K562 (cell line): Measurements from ENCODE around the gene UBXN11. TPM values are rescaled to one million over a fixed set of nuclear protein-coding genes. Genes with fewer than 3 reads are reported as not detected.
A peak's percentile ranks its signal among the peaks of the same experiment; 100 is the strongest.

Experiments
- BCOR ChIP-seq: fragments of 450-650 bp; IDR thresholded peaks from 2 replicates; pipeline ENCODE4 v1.6.1; 2016
- DACH1 ChIP-seq: fragments of 450-650 bp; IDR thresholded peaks from 2 replicates; pipeline ENCODE4 v1.6.1; 2018; ENCODE audit not compliant: partially characterized antibody
- ELF1 ChIP-seq: fragments of 200-800 bp; sonication (Bioruptor generic); IDR thresholded peaks from 2 replicates; pipeline ENCODE4 v1.6.1; 2016; ENCODE audit warnings: missing genetic modification characterization, missing compliant biosample characterization
- GATAD2A ChIP-seq: fragments of 450-650 bp; IDR thresholded peaks from 2 replicates; pipeline ENCODE4 v1.6.1; 2017
- HIVEP1 ChIP-seq: fragments of 250-450 bp; sonication (Bioruptor Pico); IDR thresholded peaks from 2 replicates; pipeline ENCODE4 v1.4.0; 2020; ENCODE audit warnings: mild to moderate bottlenecking
- KAT2B ChIP-seq: IDR thresholded peaks from one replicate; pipeline ENCODE4 v1.6.1; 2012; ENCODE audit warnings: low read depth, mild to moderate bottlenecking, control low read depth, inconsistent platforms, low read length, moderate library complexity
- MCM7 ChIP-seq, 2 experiments: fragments of 450-650 bp; IDR thresholded peaks; 2 replicates each; pipeline ENCODE4 v1.6.1; 2016 to 2018
- NFXL1 ChIP-seq: fragments of 450-650 bp; formaldehyde crosslinking; IDR thresholded peaks from 2 replicates; pipeline ENCODE4 v1.4.0; 2021; ENCODE audit warnings: mild to moderate bottlenecking
- POLR3G ChIP-seq: IDR thresholded peaks from 2 replicates; pipeline ENCODE4 v1.6.1; 2011; ENCODE audit not compliant: insufficient read length, insufficient replicate concordance; ENCODE audit errors: extremely low read depth
- PYGO2 ChIP-seq: fragments of 450-650 bp; IDR thresholded peaks from 2 replicates; pipeline ENCODE4 v1.6.1; 2016; ENCODE audit warnings: mild to moderate bottlenecking, missing genetic modification characterization, moderate library complexity, missing compliant biosample characterization
- RCOR1 ChIP-seq, 2 experiments: IDR thresholded peaks; 2 replicates each; pipeline ENCODE4 v1.6.1; 2012; ENCODE audit warnings: low read depth in 2 of 2, low read length in 2 of 2, borderline replicate concordance in 1 of 2, improper control_type of control experiment in 1 of 2
- SNIP1 ChIP-seq: fragments of 450-650 bp; IDR thresholded peaks from 2 replicates; pipeline ENCODE4 v1.7.1; 2017; ENCODE audit warnings: low read depth, mild to moderate bottlenecking
- TCF7L2 ChIP-seq: fragments of 150-350 bp; IDR thresholded peaks from 2 replicates; pipeline ENCODE4 v1.6.1; 2016; ENCODE audit warnings: low read depth, mild to moderate bottlenecking, low read length, moderate library complexity
- UBTF ChIP-seq, 2 experiments: IDR thresholded peaks; 2 replicates each; pipeline ENCODE4 v1.6.1; 2012; ENCODE audit warnings: improper control_type of control experiment in 2 of 2, low read depth in 2 of 2, low read length in 2 of 2, borderline replicate concordance in 1 of 2
- ZBTB40 ChIP-seq, 2 experiments: fragments of 450-650 bp in 1 of 2; sonication (generic) in 1 of 2; formaldehyde crosslinking in 1 of 2; IDR thresholded peaks; 2 replicates each; pipeline versions ENCODE4 v1.7.1 to v1.9.0; 2016 to 2022; ENCODE audit warnings: inconsistent platforms in 1 of 2, mild to moderate bottlenecking in 1 of 2, missing genetic modification reagents in 1 of 2
- ZBTB8A ChIP-seq: fragments of 450-650 bp; IDR thresholded peaks from 2 replicates; pipeline ENCODE4 v1.6.1; 2018; ENCODE audit warnings: mild to moderate bottlenecking, moderate library complexity; ENCODE audit not compliant: partially characterized antibody
- ZFP36 ChIP-seq: fragments of 150-350 bp; IDR thresholded peaks from 2 replicates; pipeline ENCODE4 v1.6.1; 2018; ENCODE audit warnings: low read length, low read depth; ENCODE audit not compliant: partially characterized antibody
- ZNF184 ChIP-seq: sonication (generic); formaldehyde crosslinking; IDR thresholded peaks from 2 replicates; pipeline ENCODE4 v1.5.0; 2020; ENCODE audit warnings: missing genetic modification reagents
- ZNF316 ChIP-seq: fragments of 450-650 bp; IDR thresholded peaks from 2 replicates; pipeline ENCODE4 v1.6.1; 2016
- polyA plus RNA-seq, 8 experiments: library from polyadenylated mRNA; depleted of rRNA in 4 of 8; stranded (reverse) in 5 of 8; unstranded in 3 of 8; fragments of >200 nt; fragmentation: Nextera tagmentation in 2 of 8; fragmentation: Illumina TruSeq in 1 of 8; extraction: Ambion mirVana in 2 of 8; extraction: Trizol in 1 of 8; gene quantifications; 2 replicates each; pipeline versions ENCODE4 v1.2.1 to v1.2.3, GENCODE V29; 2011 to 2014; ENCODE audit warnings: inconsistent platforms in 1 of 8, missing spikeins in 1 of 8
- total RNA-seq, 7 experiments: library from RNA; depleted of rRNA in 6 of 7; stranded (reverse); fragments of >200 nt in 6 of 7; fragmentation: Illumina TruSeq in 2 of 7; extraction: Trizol in 2 of 7; gene quantifications; 2 replicates each; pipeline versions ENCODE4 v1.2.1 to v1.2.3, GENCODE V29; 2011 to 2021; ENCODE audit warnings: low replicate concordance in 1 of 7

The UBXN11 gene
- total and polyA plus RNA-seq, 9 of the 15 experiments (the other 6 are each of a cell fraction or from before 2014, with no cell fraction given) = 0.48 to 34.3 (median 11.3) TPM

GRCh38 chr1:26353210-26353859, 46.9 kb upstream of the UBXN11 start (continued):
- TF ChIP-seq ZBTB40 (IDR thresholded peaks at IDR 0.05) (no peak), ZBTB40 (CRISPR knock-in tag; IDR thresholded peaks at IDR 0.05) (no peak), ZNF316 (no peak), TCF7L2 (no peak), NFXL1 (CRISPR knock-in tag) (no peak), POLR3G (no peak), RCOR1 (IDR thresholded peaks at IDR 0.05; ENCODE audit: borderline replicate concordance in 1 of 2, low read depth in 2 of 2, low read length in 2 of 2) (peak in 1 of 2 experiments; percentile 49; a peak in 2 of 4 replicates), ZFP36 (peak; percentile 93), ZBTB8A (no peak), SNIP1 (no peak), PYGO2 (tag) (no peak), ELF1 (tag) (no peak), GATAD2A (no peak), DACH1 (no peak), UBTF (IDR thresholded peaks at IDR 0.05; ENCODE audit: borderline replicate concordance in 1 of 2, low read depth in 2 of 2, low read length in 2 of 2) (no peak), MCM7 (IDR thresholded peaks at IDR 0.05) (no peak), BCOR (peak; percentile 97), ZNF184 (CRISPR knock-in tag) (no peak), HIVEP1 (CRISPR knock-in tag) (no peak), KAT2B (no peak)
